AG09309 (cell line): ENCODE results near the gene VPS13C.

Experiments
- DNase-seq: peaks from one replicate; pipeline ENCODE4 v3.0.0-alpha.2; 2010; ENCODE audit warnings: low read depth
- H3K4me3 ChIP-seq: 2 replicates; pipeline ENCODE4 v1.5.1; 2011; ENCODE audit warnings: mild to moderate bottlenecking, low read depth, low read length, moderate library complexity; ENCODE audit not compliant: control insufficient read depth
- CTCF ChIP-seq: IDR thresholded peaks from 2 replicates; pipeline ENCODE4 v1.5.1; 2011; ENCODE audit warnings: mild to moderate bottlenecking, low read depth, low read length, inconsistent platforms; ENCODE audit not compliant: insufficient read depth, control insufficient read depth; ENCODE audit errors: missing control alignments

The VPS13C gene

GRCh38 chr15:62090988-62091387 lies 30.7 kb upstream of the VPS13C start:
- H3K4me3 ChIP-seq: no peak overlapping the region
- TF ChIP-seq CTCF: no peak
- DNase-seq: no peak

- no peak for TF ChIP-seq CTCF
- DNase-seq: no peak
- no peak overlapping the region for H3K4me3 ChIP-seq
These were observed 29.4 kb upstream of the VPS13C start for GRCh38 chr15:62089616-62090015.

GRCh38 chr15:62088353-62088693 lies 28.1 kb upstream of the VPS13C start:
- H3K4me3 ChIP-seq: no peak overlapping the region
- no peak for DNase-seq
- TF ChIP-seq CTCF: no peak

GRCh38 chr15:62087671-62088352 lies 27.6 kb upstream of the VPS13C start:
- no peak for DNase-seq
- no peak overlapping the region for H3K4me3 ChIP-seq
- TF ChIP-seq CTCF: no peak

- H3K4me3 ChIP-seq: no peak overlapping the region
- no peak for TF ChIP-seq CTCF
- DNase-seq: no peak
These were observed 25.5 kb upstream of the VPS13C start for GRCh38 chr15:62085740-62086139.

GRCh38 chr15:62083194-62084154 lies 23.2 kb upstream of the VPS13C start:
- DNase-seq: no peak
- H3K4me3 ChIP-seq: no peak overlapping the region
- no peak for TF ChIP-seq CTCF
